Progenitor cell of endocrine pancreas (in vitro differentiated cells): ENCODE measurements around the gene HSD17B10. TPM values are rescaled to one million over a fixed set of nuclear protein-coding genes. Genes with fewer than 3 reads are reported as not detected.
"Not testable (repeated sequence)": the region's sequence is repeated elsewhere in the genome, so short reads cannot be mapped to it uniquely, and the experiment has no call there.

Experiments
- DNase-seq: peaks from one replicate; pipeline ENCODE4 v3.0.0; 2021; ENCODE audit warnings: low spot score; ENCODE audit not compliant: unreplicated experiment
- H3K27ac Mint-ChIP-seq: 2 replicates; pipeline ENCODE4 v1.8.0; 2021; ENCODE audit warnings: mild to moderate bottlenecking, moderate library complexity, mixed read lengths
- H3K27me3 Mint-ChIP-seq: 2 replicates; pipeline ENCODE4 v1.8.0; 2021; ENCODE audit warnings: mixed read lengths
- H3K36me3 Mint-ChIP-seq: 2 replicates; pipeline ENCODE4 v1.8.0; 2022; ENCODE audit warnings: mixed read lengths; ENCODE audit not compliant: insufficient read depth
- H3K4me1 Mint-ChIP-seq: 2 replicates; pipeline ENCODE4 v1.8.0; 2021; ENCODE audit warnings: low read depth, mixed read lengths
- H3K4me3 Mint-ChIP-seq: 2 replicates; pipeline ENCODE4 v1.8.0; 2021; ENCODE audit warnings: low read depth, mild to moderate bottlenecking, moderate library complexity, mixed read lengths
- H3K9me3 Mint-ChIP-seq: 2 replicates; pipeline ENCODE4 v1.8.0; 2021; ENCODE audit warnings: low read depth, mixed read lengths
- total RNA-seq: library from RNA; stranded (reverse); gene quantifications from 2 replicates; pipeline ENCODE4 v1.2.1, GENCODE V29; 2021
- TF ChIP-seq, protein P1 (sequence below): fragments of 200-600 bp; sonication (generic); IDR thresholded peaks from one replicate; pipeline ENCODE4 v1.5.0; 2021; ENCODE audit warnings: antibody characterized with exemption, mild to moderate bottlenecking; ENCODE audit not compliant: unreplicated experiment

The HSD17B10 gene
- total RNA-seq, 1 donor from 2014 or later: 92.3 TPM

- DNase-seq: no peak
- Mint-ChIP-seq H3K36me3 (no peaks in the 10 kb centered on the region), H3K27ac (no peak overlapping the region), H3K27me3 (peaks cover 3% of the 10 kb centered on the region), H3K4me1 (no peaks in the 10 kb centered on the region), H3K9me3 (peaks cover 23% of the 10 kb centered on the region), H3K4me3 (no peak overlapping the region)
- TF ChIP-seq, protein P1, sequence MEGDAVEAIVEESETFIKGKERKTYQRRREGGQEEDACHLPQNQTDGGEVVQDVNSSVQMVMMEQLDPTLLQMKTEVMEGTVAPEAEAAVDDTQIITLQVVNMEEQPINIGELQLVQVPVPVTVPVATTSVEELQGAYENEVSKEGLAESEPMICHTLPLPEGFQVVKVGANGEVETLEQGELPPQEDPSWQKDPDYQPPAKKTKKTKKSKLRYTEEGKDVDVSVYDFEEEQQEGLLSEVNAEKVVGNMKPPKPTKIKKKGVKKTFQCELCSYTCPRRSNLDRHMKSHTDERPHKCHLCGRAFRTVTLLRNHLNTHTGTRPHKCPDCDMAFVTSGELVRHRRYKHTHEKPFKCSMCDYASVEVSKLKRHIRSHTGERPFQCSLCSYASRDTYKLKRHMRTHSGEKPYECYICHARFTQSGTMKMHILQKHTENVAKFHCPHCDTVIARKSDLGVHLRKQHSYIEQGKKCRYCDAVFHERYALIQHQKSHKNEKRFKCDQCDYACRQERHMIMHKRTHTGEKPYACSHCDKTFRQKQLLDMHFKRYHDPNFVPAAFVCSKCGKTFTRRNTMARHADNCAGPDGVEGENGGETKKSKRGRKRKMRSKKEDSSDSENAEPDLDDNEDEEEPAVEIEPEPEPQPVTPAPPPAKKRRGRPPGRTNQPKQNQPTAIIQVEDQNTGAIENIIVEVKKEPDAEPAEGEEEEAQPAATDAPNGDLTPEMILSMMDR: no peak
These were observed 42.2 kb upstream of the HSD17B10 start for GRCh38 chrX:53476371-53476770.

DNA sequence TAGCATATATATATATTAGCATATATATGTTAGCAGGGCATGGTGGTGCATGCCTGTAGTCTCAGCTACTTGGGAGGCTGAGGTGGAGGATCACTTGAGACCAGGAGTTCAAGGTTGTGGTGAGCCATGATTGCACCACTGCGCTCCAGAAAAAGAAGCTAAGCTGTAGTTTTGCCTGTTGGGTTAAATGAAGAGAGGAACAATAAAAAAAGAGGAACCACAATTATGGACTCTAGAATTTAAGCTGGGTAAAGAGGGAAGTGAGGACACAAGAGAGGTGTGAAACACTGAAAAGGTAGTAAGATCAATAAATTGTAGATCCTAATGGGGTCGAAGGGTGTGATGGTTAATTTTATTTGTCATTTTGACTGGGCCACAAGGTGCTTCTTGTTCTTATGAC lies 40.5 kb upstream of the HSD17B10 start:
- DNase-seq: no peak
- peaks cover 23% of the 10 kb centered on the region for H3K9me3 Mint-ChIP-seq
- no peak overlapping the region for H3K4me3 Mint-ChIP-seq
- no peaks in the 10 kb centered on the region for H3K36me3 Mint-ChIP-seq
- no peak overlapping the region for H3K27ac Mint-ChIP-seq
- TF ChIP-seq, protein P1: no peak
- H3K4me1 Mint-ChIP-seq: no peaks in the 10 kb centered on the region
- no peaks in the 10 kb centered on the region for H3K27me3 Mint-ChIP-seq

DNA sequence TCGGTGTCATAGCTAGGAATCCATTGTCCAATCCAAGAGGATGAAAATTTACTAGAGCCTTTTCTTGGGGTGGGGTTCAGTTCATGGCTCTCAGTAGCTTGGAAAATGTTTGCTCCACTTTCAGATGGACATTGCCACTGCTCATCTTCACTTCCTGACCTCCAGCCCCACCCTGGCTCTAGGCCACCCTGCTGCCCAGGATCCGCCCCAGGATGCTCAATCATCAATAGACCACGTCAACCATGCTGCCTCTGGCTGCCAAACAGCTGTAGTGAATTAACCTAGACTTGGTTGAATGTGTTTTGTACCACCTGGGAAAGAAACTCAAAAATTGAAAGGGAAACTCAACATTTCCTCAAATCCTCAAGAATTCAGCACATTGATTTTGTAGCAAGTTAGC lies 37.2 kb upstream of the HSD17B10 start:
- peaks cover 12% of the 10 kb centered on the region for H3K9me3 Mint-ChIP-seq
- TF ChIP-seq, protein P1: no peak
- no peak overlapping the region for H3K27ac Mint-ChIP-seq
- H3K27me3 Mint-ChIP-seq: no peaks in the 10 kb centered on the region
- H3K36me3 Mint-ChIP-seq: no peaks in the 10 kb centered on the region
- no peak overlapping the region for H3K4me3 Mint-ChIP-seq
- no peaks in the 10 kb centered on the region for H3K4me1 Mint-ChIP-seq
- DNase-seq: no peak

DNA sequence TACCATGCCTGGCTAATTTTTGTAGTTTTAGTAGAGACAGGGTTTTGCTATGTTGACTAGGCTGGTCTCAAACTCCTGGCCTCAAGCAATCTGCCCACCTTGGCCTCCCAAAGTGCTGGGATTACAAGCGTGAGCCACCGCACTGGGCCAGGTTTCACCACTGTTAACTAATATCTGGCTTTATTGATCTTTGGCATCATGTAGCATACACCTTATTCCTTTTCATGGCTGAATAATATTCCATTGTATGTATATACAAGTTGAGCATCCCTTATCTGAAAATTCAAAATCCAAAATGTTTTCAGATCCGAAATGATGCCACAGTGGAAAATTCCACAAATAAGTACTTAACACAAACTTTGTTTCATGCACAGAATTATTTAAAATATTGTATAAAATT lies 34.5 kb upstream of the HSD17B10 start:
- not testable (repeated sequence) for H3K27ac Mint-ChIP-seq, H3K9me3 Mint-ChIP-seq, H3K36me3 Mint-ChIP-seq, H3K4me3 Mint-ChIP-seq, H3K4me1 Mint-ChIP-seq, H3K27me3 Mint-ChIP-seq, DNase-seq

GRCh38 chrX:53458082-53458481 lies 23.9 kb upstream of the HSD17B10 start:
- peaks cover under 1% of the 10 kb centered on the region for H3K27me3 Mint-ChIP-seq
- peaks cover under 1% of the 10 kb centered on the region for H3K36me3 Mint-ChIP-seq
- H3K27ac Mint-ChIP-seq: no peak overlapping the region
- H3K9me3 Mint-ChIP-seq: peaks cover 11% of the 10 kb centered on the region
- TF ChIP-seq, protein P1: no peak
- DNase-seq: no peak
- no peak overlapping the region for H3K4me3 Mint-ChIP-seq
- H3K4me1 Mint-ChIP-seq: no peaks in the 10 kb centered on the region

GRCh38 chrX:53456254-53456653 lies 22.1 kb upstream of the HSD17B10 start:
- Mint-ChIP-seq H3K27me3 (no peaks in the 10 kb centered on the region), H3K9me3 (peaks cover 13% of the 10 kb centered on the region), H3K27ac (no peak overlapping the region), H3K4me3 (no peak overlapping the region), H3K4me1 (no peaks in the 10 kb centered on the region), H3K36me3 (no peaks in the 10 kb centered on the region)
- no peak for DNase-seq
- TF ChIP-seq, protein P1: no peak
